ENCODE measurements around the gene EEF1G. TPM values are rescaled to one million over a fixed set of nuclear protein-coding genes. Genes with fewer than 3 reads are reported as not detected.
A peak's percentile ranks its signal among the peaks of the same experiment; 100 is the strongest.

EEF1G gene
- total and polyA plus RNA-seq, 9 of the 15 experiments (the other 6 are each of a cell fraction or from before 2014, with no cell fraction given) = 985 to 2,349 (median 2,035) TPM

DNA sequence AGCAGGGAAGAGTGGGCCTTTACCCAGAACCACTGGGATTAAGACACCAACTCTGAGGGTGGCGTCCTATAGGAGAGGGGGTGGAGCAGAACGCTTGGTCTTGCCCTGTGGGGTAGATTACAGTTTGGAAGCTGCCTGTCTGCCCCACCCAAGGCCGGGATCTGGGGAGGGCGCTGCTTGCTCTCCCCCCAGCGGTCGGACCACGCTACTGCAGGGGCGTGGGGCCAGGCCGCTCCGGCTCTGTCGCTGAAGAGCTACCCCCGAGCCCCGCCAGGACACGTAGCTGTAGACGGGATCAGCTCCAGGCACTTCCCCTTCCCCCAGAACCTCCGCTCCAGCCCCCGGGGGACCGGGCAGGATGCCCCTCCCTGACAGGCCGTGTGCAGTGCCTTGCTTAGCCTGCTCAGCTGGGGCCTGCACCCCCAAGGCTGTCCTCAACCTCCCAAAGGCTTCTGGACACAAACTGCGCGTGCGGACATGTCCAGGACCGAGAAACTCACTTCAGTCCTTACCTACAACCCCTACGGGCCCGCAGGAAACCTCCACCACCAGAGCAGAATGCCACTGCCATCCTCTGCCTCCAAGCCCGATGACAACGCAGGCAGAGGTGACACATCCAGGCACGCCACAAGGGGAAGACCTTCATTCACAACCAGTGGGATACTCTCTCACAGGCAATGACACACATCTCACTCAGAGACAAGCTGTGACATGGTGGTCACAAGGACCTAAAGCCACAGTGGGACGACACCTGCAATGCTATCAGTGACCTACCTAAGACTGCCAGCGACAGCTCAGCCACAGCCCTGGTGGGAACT is 30.7 kb downstream of the EEF1G start (continued):
- TF ChIP-seq, protein P1, sequence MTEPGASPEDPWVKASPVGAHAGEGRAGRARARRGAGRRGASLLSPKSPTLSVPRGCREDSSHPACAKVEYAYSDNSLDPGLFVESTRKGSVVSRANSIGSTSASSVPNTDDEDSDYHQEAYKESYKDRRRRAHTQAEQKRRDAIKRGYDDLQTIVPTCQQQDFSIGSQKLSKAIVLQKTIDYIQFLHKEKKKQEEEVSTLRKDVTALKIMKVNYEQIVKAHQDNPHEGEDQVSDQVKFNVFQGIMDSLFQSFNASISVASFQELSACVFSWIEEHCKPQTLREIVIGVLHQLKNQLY (CRISPR knock-in tag; conservative IDR thresholded peaks at IDR 0.05) = no peak
- TF ChIP-seq, protein P2, sequence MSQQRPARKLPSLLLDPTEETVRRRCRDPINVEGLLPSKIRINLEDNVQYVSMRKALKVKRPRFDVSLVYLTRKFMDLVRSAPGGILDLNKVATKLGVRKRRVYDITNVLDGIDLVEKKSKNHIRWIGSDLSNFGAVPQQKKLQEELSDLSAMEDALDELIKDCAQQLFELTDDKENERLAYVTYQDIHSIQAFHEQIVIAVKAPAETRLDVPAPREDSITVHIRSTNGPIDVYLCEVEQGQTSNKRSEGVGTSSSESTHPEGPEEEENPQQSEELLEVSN (IDR thresholded peaks at IDR 0.05; ENCODE audit: borderline replicate concordance in 1 of 2, extremely low read depth in 1 of 2, insufficient read depth in 1 of 2, insufficient read length in 1 of 2, low read depth in 1 of 2, low read length in 1 of 2, poor library complexity in 1 of 2, severe bottlenecking in 1 of 2) = peak in 1 of 2 experiments; percentile 5
- TF ChIP-seq THRAP3 (IDR thresholded peaks at IDR 0.05; ENCODE audit: borderline replicate concordance) = no peak
- TF ChIP-seq FOXJ3 (CRISPR knock-in tag; IDR thresholded peaks at IDR 0.05) = no peak
- no peak for TF ChIP-seq FOS (IDR thresholded peaks at IDR 0.05; ENCODE audit: extremely low read depth, insufficient read length)
- TF ChIP-seq ZNF583 (CRISPR knock-in tag; IDR thresholded peaks at IDR 0.05) = no peak
- TF ChIP-seq C11orf30 (IDR thresholded peaks at IDR 0.05; ENCODE audit: low read depth) = no peak
- peak; percentile 36; the same call in 1 of the 2 replicates for TF ChIP-seq SOX6 (IDR thresholded peaks at IDR 0.05)
- TF ChIP-seq ZNF431 (CRISPR knock-in tag; IDR thresholded peaks at IDR 0.05) = peak; percentile 29; the same call in 1 of the 2 replicates
- no peak for TF ChIP-seq ZNF124 (CRISPR knock-in tag; IDR thresholded peaks at IDR 0.05)
- TF ChIP-seq EP300 (IDR thresholded peaks at IDR 0.05; ENCODE audit: low read length) = 0 out of 2 replicates have a peak, but pooled peaks have one; percentile 7
- TF ChIP-seq, protein P3, sequence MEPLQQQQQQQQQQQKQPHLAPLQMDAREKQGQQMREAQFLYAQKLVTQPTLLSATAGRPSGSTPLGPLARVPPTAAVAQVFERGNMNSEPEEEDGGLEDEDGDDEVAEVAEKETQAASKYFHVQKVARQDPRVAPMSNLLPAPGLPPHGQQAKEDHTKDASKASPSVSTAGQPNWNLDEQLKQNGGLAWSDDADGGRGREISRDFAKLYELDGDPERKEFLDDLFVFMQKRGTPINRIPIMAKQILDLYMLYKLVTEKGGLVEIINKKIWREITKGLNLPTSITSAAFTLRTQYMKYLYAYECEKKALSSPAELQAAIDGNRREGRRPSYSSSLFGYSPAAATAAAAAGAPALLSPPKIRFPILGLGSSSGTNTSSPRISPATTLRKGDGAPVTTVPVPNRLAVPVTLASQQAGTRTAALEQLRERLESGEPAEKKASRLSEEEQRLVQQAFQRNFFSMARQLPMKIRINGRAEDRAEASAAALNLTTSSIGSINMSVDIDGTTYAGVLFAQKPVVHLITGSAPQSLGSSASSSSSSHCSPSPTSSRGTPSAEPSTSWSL (CRISPR knock-in tag; IDR thresholded peaks at IDR 0.05; ENCODE audit: borderline replicate concordance) = 0 out of 2 replicates have a peak, but pooled peaks have one; percentile 65
- TF ChIP-seq GABPA (tag; conservative IDR thresholded peaks at IDR 0.05; ENCODE audit: low read depth) = no peak
- TF ChIP-seq, protein P4, sequence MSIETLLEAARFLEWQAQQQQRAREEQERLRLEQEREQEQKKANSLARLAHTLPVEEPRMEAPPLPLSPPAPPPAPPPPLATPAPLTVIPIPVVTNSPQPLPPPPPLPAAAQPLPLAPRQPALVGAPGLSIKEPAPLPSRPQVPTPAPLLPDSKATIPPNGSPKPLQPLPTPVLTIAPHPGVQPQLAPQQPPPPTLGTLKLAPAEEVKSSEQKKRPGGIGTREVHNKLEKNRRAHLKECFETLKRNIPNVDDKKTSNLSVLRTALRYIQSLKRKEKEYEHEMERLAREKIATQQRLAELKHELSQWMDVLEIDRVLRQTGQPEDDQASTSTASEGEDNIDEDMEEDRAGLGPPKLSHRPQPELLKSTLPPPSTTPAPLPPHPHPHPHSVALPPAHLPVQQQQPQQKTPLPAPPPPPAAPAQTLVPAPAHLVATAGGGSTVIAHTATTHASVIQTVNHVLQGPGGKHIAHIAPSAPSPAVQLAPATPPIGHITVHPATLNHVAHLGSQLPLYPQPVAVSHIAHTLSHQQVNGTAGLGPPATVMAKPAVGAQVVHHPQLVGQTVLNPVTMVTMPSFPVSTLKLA (conservative IDR thresholded peaks at IDR 0.05) = no peak
- TF ChIP-seq, protein P5, sequence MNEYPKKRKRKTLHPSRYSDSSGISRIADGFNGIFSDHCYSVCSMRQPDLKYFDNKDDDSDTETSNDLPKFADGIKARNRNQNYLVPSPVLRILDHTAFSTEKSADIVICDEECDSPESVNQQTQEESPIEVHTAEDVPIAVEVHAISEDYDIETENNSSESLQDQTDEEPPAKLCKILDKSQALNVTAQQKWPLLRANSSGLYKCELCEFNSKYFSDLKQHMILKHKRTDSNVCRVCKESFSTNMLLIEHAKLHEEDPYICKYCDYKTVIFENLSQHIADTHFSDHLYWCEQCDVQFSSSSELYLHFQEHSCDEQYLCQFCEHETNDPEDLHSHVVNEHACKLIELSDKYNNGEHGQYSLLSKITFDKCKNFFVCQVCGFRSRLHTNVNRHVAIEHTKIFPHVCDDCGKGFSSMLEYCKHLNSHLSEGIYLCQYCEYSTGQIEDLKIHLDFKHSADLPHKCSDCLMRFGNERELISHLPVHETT (CRISPR knock-in tag; conservative IDR thresholded peaks at IDR 0.05 in 1 of 2, IDR thresholded peaks at IDR 0.05 in 1 of 2) = no peak
- peak; percentile 41; the same call in 1 of the 2 replicates for TF ChIP-seq RBFOX2 (IDR thresholded peaks at IDR 0.05; ENCODE audit: low read depth, low read length)
- no peak for TF ChIP-seq POLR3G (IDR thresholded peaks at IDR 0.05; ENCODE audit: extremely low read depth, insufficient read length, insufficient replicate concordance)
- TF ChIP-seq ZNF239 (CRISPR knock-in tag; IDR thresholded peaks at IDR 0.05) = no peak
- TF ChIP-seq SMAD4 (CRISPR knock-in tag; conservative IDR thresholded peaks at IDR 0.05) = peak; percentile 62; the same call in 1 of the 2 replicates
- TF ChIP-seq ARID2 (IDR thresholded peaks at IDR 0.05) = peak; percentile 93
- no peak for TF ChIP-seq NCOR1 (IDR thresholded peaks at IDR 0.05)

All from K562 (cell line).